ENCODE results near the gene DLL1. TPM values are rescaled to one million over a fixed set of nuclear protein-coding genes. Genes with fewer than 3 reads are reported as not detected.

Gene DLL1
- total RNA-seq, 3 donors from 2014 or later, result 3.8 to 26.9 (median 12.3) TPM

DNA sequence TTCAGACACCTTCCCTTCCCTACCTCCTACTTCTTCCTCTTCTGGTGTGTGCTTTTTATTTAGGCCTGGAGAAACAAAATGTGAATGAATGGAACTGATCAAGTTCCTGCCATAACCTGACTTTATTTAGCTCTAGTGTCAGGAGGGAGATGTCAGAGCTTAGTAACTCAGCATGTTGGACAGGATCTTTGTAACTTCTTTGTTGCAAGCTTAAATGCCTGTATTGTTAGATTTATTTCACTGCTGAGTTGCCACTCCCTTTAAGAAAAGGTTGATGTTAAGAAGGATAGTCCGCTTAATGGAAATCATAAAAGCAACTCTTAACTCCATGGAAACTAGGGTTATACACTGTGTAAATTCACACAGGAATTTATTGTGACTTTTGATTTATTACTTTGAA, 17.9 kb upstream of the DLL1 start:
- TF ChIP-seq, protein P1, sequence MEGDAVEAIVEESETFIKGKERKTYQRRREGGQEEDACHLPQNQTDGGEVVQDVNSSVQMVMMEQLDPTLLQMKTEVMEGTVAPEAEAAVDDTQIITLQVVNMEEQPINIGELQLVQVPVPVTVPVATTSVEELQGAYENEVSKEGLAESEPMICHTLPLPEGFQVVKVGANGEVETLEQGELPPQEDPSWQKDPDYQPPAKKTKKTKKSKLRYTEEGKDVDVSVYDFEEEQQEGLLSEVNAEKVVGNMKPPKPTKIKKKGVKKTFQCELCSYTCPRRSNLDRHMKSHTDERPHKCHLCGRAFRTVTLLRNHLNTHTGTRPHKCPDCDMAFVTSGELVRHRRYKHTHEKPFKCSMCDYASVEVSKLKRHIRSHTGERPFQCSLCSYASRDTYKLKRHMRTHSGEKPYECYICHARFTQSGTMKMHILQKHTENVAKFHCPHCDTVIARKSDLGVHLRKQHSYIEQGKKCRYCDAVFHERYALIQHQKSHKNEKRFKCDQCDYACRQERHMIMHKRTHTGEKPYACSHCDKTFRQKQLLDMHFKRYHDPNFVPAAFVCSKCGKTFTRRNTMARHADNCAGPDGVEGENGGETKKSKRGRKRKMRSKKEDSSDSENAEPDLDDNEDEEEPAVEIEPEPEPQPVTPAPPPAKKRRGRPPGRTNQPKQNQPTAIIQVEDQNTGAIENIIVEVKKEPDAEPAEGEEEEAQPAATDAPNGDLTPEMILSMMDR (IDR thresholded peaks at IDR 0.05), result no peak
- no peak for DNase-seq (ENCODE audit: low spot score in 2 of 2)
- Histone ChIP-seq H3K27me3 (no peaks in the 10 kb centered on the region), H3K4me3 (no peak overlapping the region), H3K9me3 (no peaks in the 10 kb centered on the region), H3K36me3 (no peaks in the 10 kb centered on the region), H3K27ac (peak overlapping the region in 1 of 2 donors; percentile 17), H3K4me1 (peaks cover 0 to 10% of the 10 kb centered on the region in 2 donors)
- intact Hi-C loops (cut with DNase I; ENCODE audit: low total_unique reads), result no loop called here

DNA sequence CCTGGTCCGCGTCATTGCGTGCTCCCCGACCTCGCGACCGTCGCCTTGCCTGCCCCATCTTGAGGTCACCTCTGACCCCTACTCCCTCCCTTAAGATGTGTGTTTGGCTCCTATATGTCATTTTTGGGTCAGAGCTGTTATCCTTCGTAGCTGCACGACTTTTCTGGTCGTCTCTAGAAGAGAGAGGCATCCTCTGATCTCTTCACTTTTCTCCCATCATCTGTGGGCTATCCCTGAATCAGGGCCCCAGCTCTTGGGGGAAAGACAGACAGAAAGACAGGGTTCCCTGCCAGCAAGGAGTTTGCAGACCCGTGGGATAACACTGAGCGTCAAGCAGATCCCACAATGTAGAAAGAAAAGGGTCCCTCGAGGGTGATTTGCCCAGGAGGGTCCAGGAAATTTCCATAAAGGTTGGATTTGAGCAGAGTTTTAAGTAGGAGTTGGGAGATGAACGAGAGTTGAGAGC, 16.2 kb upstream of the DLL1 start:
- Histone ChIP-seq H3K4me1 (peaks cover 0 to 10% of the 10 kb centered on the region in 2 donors), H3K9me3 (no peaks in the 10 kb centered on the region), H3K36me3 (no peaks in the 10 kb centered on the region), H3K27me3 (no peaks in the 10 kb centered on the region), H3K27ac (peak overlapping the region; percentile 94 to 96), H3K4me3 (peak overlapping the region; percentile 88 to 96 (median 89))
- DNase-seq (ENCODE audit: low spot score in 2 of 2), result no peak
- intact Hi-C loops (cut with DNase I; ENCODE audit: low total_unique reads), result no loop called here
- TF ChIP-seq POLR2A (IDR thresholded peaks at IDR 0.05), result no peak
- TF ChIP-seq, protein P1 (IDR thresholded peaks at IDR 0.05), result no peak
- TF ChIP-seq POLR2AphosphoS5 (IDR thresholded peaks at IDR 0.05), result no peak

DNA sequence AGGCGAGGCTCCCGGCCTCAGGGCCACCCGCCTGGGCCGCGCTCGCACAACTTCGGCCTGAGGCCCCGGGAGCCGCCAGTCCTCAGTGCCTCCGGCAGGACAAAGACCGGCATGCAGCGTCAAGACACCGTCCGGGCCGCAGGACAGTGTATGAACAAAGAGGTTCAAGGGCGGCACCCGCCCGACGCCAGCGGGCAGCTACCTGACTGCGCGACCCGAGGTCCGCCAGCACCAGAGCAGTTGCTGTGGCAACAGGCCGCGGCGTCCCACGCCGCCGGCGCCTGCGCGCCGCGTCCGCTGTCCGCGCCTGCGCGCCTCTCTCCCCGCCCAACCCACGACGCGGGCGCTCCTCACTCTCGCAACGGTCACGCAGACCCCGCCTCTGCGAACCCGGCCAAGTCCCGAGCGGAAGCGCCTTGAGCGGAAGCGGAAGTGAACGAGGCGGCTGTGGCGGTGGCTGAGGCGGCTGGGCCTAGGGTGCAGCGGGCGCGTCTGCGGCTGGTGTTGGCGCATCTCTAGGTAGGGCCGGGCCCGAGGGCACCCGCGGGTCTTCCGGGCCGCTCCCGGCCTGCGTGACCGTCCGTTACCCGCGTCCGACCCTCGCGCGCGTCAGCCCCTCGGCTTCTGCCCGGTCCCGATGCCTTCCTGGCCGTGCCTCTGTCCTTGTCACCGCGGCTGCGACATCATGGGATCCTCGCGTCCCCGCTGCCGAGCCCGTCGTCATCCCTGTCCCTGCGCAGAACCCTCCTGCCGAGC, 15.6 kb upstream of the DLL1 start, which contains the start of gene FAM120B:
TSS of gene FAM120B (plus strand) at position 435 of the 756 bp plus-strand sequence. CDS start 10,633 bp downstream, outside the sequence.
- Histone ChIP-seq H3K36me3 (no peaks in the 10 kb centered on the region), H3K27me3 (no peaks in the 10 kb centered on the region), H3K4me1 (peaks cover 0 to 10% of the 10 kb centered on the region in 2 donors), H3K4me3 (peak within 1 kb of the TSS; percentile 88 to 96 (median 89)), H3K9me3 (no peaks in the 10 kb centered on the region), H3K27ac (peak within 1 kb of the TSS; percentile 94 to 96)
- peak; percentile 88 to 98 (median 95) for TF ChIP-seq POLR2AphosphoS5 (IDR thresholded peaks at IDR 0.05)
- TF ChIP-seq, protein P1 (IDR thresholded peaks at IDR 0.05), result peak in 1 of 3 donors; percentile 23
- TF ChIP-seq POLR2A (IDR thresholded peaks at IDR 0.05), result peak; percentile 88
- intact Hi-C loops (cut with DNase I; ENCODE audit: low total_unique reads), result no loop called here
- peak; percentile 95 to 96 for DNase-seq (ENCODE audit: low spot score in 2 of 2)

DNA sequence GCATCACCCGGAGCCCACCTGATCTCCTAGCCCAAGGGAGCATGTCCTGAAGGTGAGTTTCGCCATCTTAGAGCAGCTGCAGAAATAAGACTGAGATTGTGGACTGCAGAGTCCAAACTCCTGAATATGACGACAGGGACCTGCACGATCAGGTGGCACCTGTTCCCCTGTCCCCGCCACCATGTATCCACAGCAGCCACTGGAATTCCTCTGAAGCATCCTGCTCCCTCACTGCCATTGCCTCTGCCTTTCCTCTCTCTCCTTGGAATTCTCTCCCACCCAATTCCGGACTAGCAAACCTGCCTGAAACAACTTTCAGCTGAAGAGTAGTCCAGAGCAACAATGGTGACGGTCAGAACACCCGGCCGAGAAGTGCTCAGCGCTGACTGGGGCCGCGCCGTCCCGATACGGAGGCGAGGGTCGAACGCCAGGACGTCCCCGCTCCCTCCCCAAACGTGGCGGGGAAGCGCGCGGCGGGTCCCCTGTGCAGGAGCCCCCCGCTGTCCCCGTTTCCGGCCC, 15.0 kb upstream of the DLL1 start:
- peak overlapping the region; percentile 94 to 96 for H3K27ac ChIP-seq
- TF ChIP-seq POLR2AphosphoS5 (IDR thresholded peaks at IDR 0.05) (no peak), POLR2A (IDR thresholded peaks at IDR 0.05) (no peak)
- TF ChIP-seq, protein P1 (IDR thresholded peaks at IDR 0.05), result no peak
- no peaks in the 10 kb centered on the region for H3K36me3 ChIP-seq
- H3K27me3 ChIP-seq, result no peaks in the 10 kb centered on the region
- H3K4me1 ChIP-seq, result peaks cover 0 to 10% of the 10 kb centered on the region in 2 donors
- H3K4me3 ChIP-seq, result peak overlapping the region; percentile 88 to 96 (median 89)
- peaks cover 0 to 5% of the 10 kb centered on the region in 2 donors for H3K9me3 ChIP-seq
- intact Hi-C loops (cut with DNase I; ENCODE audit: low total_unique reads), result no loop called here
- DNase-seq (ENCODE audit: low spot score in 2 of 2), result no peak

DNA sequence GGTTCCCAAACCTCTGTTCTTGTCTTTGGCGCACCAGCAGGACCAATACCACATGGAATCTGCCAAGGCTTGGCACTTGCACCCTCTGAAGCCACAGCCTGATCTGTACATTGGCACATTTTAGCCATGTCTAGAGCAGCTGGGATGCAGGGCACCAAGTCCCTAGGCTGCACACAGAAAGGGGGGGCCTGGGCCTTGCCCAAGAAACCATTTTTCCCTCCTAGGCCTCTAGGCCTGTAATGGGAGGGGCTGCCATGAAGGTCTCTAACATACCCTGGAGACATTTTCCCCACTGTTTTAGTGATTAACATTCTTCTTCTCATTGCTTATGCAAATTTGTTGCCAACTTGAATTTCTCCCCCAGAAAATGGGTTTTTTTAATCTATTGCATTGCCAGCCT, 10.3 kb upstream of the DLL1 start:
- Histone ChIP-seq H3K27ac (no peak overlapping the region), H3K27me3 (peaks cover 0 to 13% of the 10 kb centered on the region in 2 donors), H3K4me3 (no peak overlapping the region), H3K4me1 (peaks cover 5 to 10% of the 10 kb centered on the region in 2 donors), H3K9me3 (peaks cover 0 to 6% of the 10 kb centered on the region in 2 donors), H3K36me3 (no peaks in the 10 kb centered on the region)
- no peak for DNase-seq (ENCODE audit: low spot score in 2 of 2)
- intact Hi-C loops (cut with DNase I; ENCODE audit: low total_unique reads), result no loop called here
- TF ChIP-seq POLR2AphosphoS5 (IDR thresholded peaks at IDR 0.05) (no peak), POLR2A (IDR thresholded peaks at IDR 0.05) (no peak)
- TF ChIP-seq, protein P1 (IDR thresholded peaks at IDR 0.05), result no peak

Measured in breast epithelium (tissue), 4 donors.